KBM-7 (cell line): ENCODE results near the gene MRPL54.

Experiments
- DNase-seq: peaks from one replicate; pipeline ENCODE4 v3.0.0-alpha.2; 2015
- in situ Hi-C: fragments of 300-500 bp; cut with MboI; formaldehyde crosslinking; loops from 2 replicates; pipeline ENCODE4 v1.14.3; 2020; ENCODE audit warnings: low sequenced_read_pairs, low pct_unique_long_range_greater_than_20kb, mixed read lengths

MRPL54 gene

DNA sequence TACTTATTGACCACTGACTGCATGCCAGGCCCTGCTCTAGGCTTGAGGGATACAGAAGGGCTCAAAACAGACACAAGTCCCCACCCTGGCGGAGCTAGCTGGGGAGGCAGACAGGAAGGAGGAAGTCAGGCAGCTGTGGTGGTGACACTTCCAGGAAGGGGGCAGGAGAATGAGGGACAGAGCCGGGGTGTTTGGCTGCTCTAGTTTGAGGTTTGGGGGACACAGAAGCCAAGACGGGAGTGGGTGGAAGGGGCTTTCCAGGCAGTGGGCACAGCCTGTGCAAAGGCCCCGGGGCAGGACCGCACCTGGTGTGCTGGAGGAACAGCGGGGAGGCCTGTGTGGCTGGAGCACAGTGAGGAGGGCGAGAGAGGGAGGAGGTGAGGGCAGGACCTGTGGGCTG lies 4.0 kb downstream of the MRPL54 start:
- DNase-seq = no peak
- in situ Hi-C loops = no loop called here

DNA sequence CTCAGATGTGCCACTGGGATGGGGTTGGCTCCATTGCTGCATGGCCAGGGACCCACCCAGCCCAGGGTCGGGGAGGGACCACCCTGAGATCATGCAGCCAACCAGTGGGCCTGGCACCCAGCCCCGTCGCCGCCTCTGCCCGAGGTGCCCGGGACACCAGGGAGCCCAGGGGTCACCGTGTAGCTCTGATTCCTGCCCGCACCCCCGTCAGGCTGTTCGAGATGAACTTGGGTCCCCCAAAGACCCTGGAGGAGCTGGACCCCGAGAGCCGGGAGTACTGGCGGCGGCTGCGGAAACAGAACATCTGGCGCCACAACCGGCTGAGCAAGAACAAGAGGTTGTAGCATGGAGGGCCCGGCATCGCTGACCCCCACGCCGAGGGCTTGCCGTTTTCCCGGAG lies 4.6 kb downstream of the MRPL54 start:
- DNase-seq = no peak
- in situ Hi-C loops = no loop called here

DNA sequence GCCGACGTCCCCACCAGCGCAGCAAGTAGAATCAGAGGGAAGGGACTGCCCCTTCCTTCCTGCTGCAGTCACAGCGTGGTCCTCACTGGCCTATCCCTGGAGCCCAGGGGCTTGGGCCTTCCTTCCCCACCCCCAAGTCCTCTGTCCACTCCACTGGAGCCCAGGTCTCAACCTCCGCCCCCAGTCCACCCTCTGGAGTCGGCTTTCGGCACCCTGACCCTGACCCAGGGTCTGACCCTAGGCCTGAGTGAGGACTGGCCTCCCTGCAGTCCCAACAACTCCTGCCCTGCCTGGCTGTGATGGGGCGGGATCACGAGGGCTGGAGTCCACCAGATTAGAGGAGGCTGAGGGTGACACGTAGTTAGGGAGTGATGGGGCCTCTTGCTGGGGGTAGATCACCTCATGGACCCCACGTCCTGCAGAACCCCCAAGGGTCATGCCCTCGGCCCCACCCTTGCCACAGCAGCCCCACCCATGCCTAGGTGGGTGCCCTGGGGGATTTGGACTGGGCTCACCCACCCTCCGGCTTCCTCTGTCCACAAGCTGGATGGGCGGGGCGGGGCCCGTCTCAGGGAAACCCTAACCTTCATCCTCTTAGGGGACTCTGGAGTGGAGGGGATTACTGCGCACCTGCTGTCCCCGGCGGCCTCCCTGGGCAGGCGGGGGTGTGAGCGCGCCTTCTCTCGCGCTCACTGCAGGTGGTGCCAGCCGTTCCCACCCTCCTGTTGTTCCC lies 5.7 kb downstream of the MRPL54 start:
- DNase-seq = no peak
- in situ Hi-C loops = no loop called here

DNA sequence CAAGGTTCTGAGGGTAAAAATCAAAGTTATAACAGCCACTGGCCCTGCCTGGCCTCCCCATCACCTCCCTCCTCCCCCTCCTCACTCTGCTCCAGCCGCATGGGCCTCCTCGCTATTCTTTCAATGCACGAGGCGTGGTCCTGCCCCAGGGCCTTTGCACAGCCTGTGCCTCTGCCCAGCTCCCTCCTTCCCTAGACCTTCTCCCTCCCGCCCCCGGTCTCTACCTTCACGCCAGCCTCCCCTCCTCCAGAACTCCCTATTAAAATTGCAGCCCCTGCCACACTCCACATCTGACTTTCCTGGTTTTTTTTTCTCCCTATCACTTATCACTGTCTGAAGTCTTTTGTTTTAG lies 6.2 kb downstream of the MRPL54 start:
- DNase-seq = no peak
- in situ Hi-C loops = no loop called here

GRCh38 chr19:3769494-3769893 lies 7.0 kb downstream of the MRPL54 start:
- in situ Hi-C loops = no loop called here
- no peak for DNase-seq

DNA sequence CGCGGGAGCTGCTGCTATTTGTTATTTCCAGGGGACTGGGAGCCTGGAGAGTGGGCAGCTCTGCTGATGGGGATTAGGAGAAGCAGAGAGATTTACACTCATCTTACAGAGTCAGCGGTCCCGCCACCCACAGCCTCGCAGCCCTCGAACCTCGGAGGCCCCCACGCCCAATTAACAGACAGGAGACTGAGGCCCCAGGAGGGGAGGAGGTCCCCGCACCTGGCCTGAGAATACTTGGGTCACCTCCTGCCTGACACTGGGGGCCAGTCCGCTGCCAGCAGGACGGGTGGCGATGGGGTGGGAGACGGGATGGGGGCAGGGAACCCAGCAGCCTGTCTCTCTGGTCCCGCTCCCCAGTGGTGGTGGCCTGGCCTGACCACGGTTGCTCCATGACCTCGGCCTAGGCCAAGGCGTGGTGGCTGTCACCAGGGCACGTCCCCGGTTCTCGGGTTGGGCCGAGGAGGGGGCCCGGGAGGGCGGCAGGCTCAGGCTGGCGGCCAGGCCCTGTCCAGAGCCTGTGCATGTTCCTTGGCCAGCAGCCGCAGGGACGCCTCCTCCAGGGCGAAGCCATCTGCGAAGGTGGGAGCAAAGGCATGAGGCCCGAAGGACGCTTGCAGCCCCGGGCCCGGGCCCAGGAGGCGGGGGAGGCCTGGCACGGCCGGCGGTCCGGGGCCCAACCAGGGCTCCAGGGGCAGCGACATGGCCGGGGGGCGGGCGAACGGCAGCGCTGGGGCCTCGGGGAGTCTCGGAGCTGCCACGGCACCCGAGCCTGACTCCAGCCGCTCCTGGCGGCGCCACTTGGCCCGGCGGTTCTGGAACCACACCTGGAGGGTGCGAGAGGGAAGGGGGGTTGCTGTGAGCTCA lies 7.9 kb downstream of the MRPL54 start:
- in situ Hi-C loops = no loop called here
- no peak for DNase-seq

- DNase-seq = no peak
- in situ Hi-C loops = no loop called here
Measured at GRCh38 chr19:3771000-3771905, 8.8 kb downstream of the MRPL54 start.

- in situ Hi-C loops = no loop called here
- DNase-seq = no peak
Measured at GRCh38 chr19:3771906-3772455, 9.5 kb downstream of the MRPL54 start, which contains the start of gene RAX2. TSS of gene RAX2 (minus strand) at chr19:3772228. CDS start at chr19:3771742, 486 bp downstream.

DNA sequence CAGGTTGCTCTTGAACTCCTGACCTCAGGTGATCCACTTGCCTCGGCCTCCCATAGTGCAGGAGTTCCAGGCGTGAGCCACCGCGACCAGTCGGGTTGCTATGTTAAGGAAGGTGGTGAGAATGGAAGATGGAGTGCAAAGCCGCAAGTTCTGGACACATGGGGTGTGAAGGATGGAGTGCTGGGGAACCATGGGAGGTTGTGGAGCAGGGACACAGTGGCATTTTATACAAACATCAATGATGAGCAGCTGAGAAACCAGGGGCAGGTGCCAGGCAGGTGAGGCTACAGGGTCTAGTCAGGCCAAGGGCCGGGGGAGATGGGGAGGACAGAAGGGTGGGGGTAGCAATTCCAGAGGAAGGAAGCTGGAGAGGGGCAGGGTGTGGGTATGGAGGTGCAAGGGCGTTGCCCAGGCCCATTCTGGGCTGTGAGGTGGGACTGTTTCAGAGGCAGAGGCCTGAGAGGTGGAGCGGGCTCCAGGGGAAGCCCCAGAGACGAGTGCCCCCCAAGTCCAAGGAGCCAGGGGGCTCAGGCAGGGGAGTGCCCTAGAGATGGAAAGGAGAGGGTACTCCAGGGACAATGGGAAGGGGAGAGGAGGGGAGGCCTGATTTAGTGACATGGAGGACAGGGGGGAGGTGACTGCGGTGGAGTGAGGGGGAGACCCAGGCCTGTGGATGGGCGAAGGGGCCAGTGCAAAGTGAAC lies 11.5 kb downstream of the MRPL54 start:
- in situ Hi-C loops = no loop called here
- no peak for DNase-seq

GRCh38 chr19:3774621-3775373 lies 12.3 kb downstream of the MRPL54 start:
- no peak for DNase-seq
- in situ Hi-C loops = no loop called here

DNA sequence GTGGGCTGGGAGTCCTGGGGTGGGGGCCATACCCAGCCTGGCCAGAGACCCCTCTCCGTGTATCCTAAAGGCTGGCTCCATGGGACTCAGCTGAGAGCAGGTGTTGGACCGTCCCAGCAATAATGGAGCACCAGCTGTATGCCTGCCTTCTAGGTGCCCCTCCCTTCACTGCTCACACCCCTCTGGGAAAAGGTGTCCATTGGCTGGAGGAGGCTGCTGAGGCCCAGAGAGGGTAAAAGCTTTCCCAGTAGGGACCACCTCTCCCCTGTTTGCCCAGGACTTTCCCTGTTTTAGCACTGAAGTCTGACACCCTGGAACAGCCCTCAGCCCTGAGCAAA lies 12.9 kb downstream of the MRPL54 start:
- in situ Hi-C loops = no loop called here
- no peak for DNase-seq

GRCh38 chr19:3775831-3776230 lies 13.3 kb downstream of the MRPL54 start:
- DNase-seq = no peak

DNA sequence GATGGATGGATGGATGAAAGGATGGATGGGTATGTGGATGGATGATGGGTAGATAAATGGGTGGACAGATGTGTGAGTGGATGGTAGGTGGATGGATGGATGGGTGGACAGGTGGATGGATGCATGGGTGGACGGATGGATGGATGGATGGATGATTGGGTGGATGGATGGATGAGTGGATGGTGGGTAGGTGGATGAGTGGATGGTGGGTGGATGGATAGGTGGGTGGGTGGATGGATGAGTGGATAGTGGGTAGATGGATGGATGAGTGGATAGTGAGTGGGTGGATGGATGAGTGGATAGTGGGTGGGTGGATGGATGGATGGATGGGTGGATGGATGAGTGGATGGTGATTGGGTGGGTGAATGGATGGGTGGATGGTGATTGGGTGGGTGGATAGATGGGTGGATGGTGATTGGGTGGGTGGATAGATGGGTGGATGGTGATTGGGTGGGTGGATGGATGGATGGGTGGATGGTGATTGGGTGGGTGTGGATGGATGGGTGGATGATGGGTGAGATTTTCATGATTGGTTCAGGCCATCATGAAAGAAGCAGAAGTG lies 14.1 kb downstream of the MRPL54 start:
- no peak for DNase-seq
- in situ Hi-C loops = no loop called here

More at GRCh38 chr19:3775831-3776230, 13.3 kb downstream of the MRPL54 start:
- in situ Hi-C loops = no loop called here

GRCh38 chr19:3778104-3778867 lies 15.8 kb downstream of the MRPL54 start:
- in situ Hi-C loops = no loop called here
- DNase-seq = no peak

DNA sequence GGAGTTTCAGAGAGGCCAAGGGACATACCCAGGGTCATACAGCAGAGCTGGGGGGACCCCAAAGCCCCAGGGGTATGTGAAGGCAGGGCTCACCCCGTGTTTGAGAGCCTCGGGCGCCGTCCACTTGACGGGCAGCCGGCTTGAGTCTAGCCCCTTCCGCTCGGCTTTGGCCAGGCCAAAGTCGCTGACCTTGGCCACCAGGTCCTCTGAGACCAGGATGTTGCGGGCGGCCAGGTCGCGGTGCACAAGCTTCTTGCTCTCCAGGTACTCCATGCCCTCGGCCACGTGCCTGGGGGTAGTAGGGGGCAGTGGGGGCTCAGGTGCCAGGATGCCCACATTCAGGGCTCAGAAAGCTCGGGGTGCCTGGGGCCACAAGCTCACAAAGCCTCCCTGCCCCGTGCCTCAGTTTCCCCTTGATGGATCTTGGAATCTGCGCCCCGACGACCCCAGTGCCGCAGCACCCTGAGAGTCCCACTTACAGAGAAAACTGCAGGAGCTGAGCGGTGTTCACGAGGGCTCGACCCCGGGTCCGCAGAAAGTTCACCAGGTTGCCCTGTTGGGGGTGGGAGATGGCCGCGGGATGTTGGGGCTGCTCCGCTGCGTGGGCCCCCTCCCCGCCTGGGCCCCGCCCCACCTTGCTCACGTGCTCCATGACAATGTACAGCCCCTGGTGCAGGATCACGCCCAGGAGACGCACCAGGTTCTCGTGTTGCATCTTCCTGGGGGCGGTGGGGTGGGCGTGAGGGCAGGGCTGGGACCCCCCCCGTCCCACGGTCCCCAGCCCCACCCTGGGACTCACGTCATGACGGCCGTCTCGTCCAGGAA lies 16.6 kb downstream of the MRPL54 start:
- no peak for DNase-seq
- in situ Hi-C loops = no loop called here

DNA sequence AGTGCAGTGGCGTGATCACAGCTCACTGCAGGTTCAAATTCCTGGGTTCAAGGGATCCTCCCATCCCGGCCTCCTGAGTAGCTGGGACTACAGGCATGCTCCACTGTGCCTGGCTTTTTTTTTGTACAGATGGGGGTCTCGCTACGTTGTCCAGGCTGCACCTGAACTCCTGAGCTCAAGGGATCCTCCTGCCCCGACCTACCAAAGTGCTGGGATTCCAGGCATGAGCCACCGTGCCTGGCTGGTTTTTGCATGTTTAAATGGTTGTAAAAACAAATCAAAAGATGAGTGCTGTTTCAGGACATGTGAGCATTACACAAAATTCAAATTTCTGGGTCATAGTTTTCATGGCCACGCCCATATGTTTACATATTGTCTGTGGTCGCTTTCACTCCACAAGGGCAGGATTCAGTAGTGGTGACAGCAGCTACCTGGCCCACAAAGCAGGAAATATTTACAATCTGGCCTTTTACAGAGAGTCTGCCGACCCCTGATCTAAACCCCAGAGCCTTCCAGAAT lies 18.4 kb downstream of the MRPL54 start:
- in situ Hi-C loops = no loop called here

More for the DNA sequence above, 18.4 kb downstream of the MRPL54 start:
- no peak for DNase-seq
